ENCODE results near the gene CLEC18B.
"Not testable (repeated sequence)": the region's sequence is repeated elsewhere in the genome, so short reads cannot be mapped to it uniquely, and the experiment has no call there.

DNA sequence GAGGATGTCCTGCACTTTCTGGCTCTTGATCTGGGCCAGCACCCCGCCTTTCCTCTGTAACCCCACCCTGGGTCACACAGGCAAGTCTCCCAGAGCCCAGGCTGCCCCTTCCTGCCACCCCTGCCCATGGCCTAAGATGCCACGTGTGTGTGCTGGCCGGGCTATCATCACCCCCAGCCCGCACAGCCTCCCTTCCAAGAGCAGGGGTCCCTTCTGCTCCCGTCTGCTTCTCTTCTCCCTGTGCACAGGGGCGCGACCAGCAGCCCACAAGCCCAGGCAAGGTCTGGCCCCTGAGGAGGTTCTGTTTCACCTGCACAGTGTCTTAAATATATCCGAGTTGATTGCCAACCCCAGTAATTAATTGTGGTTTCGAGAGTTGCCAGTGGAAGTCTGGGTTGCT, 10.3 kb downstream of the CLEC18B start:
- TF ChIP-seq, protein P1, sequence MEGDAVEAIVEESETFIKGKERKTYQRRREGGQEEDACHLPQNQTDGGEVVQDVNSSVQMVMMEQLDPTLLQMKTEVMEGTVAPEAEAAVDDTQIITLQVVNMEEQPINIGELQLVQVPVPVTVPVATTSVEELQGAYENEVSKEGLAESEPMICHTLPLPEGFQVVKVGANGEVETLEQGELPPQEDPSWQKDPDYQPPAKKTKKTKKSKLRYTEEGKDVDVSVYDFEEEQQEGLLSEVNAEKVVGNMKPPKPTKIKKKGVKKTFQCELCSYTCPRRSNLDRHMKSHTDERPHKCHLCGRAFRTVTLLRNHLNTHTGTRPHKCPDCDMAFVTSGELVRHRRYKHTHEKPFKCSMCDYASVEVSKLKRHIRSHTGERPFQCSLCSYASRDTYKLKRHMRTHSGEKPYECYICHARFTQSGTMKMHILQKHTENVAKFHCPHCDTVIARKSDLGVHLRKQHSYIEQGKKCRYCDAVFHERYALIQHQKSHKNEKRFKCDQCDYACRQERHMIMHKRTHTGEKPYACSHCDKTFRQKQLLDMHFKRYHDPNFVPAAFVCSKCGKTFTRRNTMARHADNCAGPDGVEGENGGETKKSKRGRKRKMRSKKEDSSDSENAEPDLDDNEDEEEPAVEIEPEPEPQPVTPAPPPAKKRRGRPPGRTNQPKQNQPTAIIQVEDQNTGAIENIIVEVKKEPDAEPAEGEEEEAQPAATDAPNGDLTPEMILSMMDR (IDR thresholded peaks at IDR 0.05): not testable (repeated sequence)
- not testable (repeated sequence) for TF ChIP-seq EP300, POLR2A (IDR thresholded peaks at IDR 0.05)

Data from ovary (tissue), 3 donors.